CD8-positive, alpha-beta memory T cell (primary cell): ENCODE results near the gene RNFT2. TPM values are rescaled to one million over a fixed set of nuclear protein-coding genes. Genes with fewer than 3 reads are reported as not detected.
A peak's percentile ranks its signal among the peaks of the same experiment; 100 is the strongest.

ENCODE experiments used
- CTCF ChIA-PET: fragments of 350-600 bp; sonication (Branson Sonifier 250); formaldehyde crosslinking; loops from one replicate; lab custom pipeline; 2021; ENCODE audit warnings: antibody characterized with exemption; lab: Charles Lee
- POLR2A ChIA-PET: fragments of 350-600 bp; sonication (Branson Sonifier 250); formaldehyde crosslinking; loops from one replicate; lab custom pipeline; 2021; ENCODE audit warnings: antibody characterized with exemption; lab: Charles Lee
- DNase-seq, 5 donors: peaks; one replicate each; pipeline versions ENCODE4 v3.0.0 to v3.0.0-alpha.2; 2020 to 2022; ENCODE audit warnings: mixed read lengths in 1 of 5
- H3K27ac ChIP-seq: one replicate; pipeline ENCODE4 v1.7.0; 2013; ENCODE audit warnings: low read depth, mild to moderate bottlenecking, low read length, moderate library complexity
- H3K27me3 ChIP-seq: 2 replicates; pipeline ENCODE4 v1.7.0; 2013; ENCODE audit warnings: low read length, mild to moderate bottlenecking; ENCODE audit not compliant: insufficient read depth, poor library complexity, severe bottlenecking
- H3K36me3 ChIP-seq: 2 replicates; pipeline ENCODE4 v1.7.0; 2013; ENCODE audit warnings: mild to moderate bottlenecking, low read length, moderate library complexity; ENCODE audit not compliant: insufficient read depth
- H3K4me1 ChIP-seq: 2 replicates; pipeline ENCODE4 v1.7.0; 2013; ENCODE audit warnings: mild to moderate bottlenecking, low read length, moderate library complexity; ENCODE audit not compliant: insufficient read depth
- H3K4me3 ChIP-seq: 2 replicates; pipeline ENCODE4 v1.7.0; 2013; ENCODE audit warnings: mild to moderate bottlenecking, low read length
- H3K9me3 ChIP-seq: 2 replicates; pipeline ENCODE4 v1.7.0; 2013; ENCODE audit warnings: mild to moderate bottlenecking, low read length
- H3K27ac Mint-ChIP-seq, 8 donors: one replicate each; pipeline ENCODE4 v1.8.0; 2020 to 2021; ENCODE audit warnings: mixed read lengths in 8 of 8, mild to moderate bottlenecking in 6 of 8, inconsistent platforms in 3 of 8, moderate library complexity in 3 of 8
- H3K27me3 Mint-ChIP-seq, 2 donors: one replicate each; pipeline ENCODE4 v1.8.0; 2020 to 2021; ENCODE audit warnings: mixed read lengths in 2 of 2, mild to moderate bottlenecking in 1 of 2, moderate library complexity in 1 of 2
- H3K36me3 Mint-ChIP-seq, 3 donors: one replicate each; pipeline ENCODE4 v1.8.0; 2020 to 2021; ENCODE audit warnings: mixed read lengths in 3 of 3, inconsistent platforms in 1 of 3, mild to moderate bottlenecking in 1 of 3
- H3K4me1 Mint-ChIP-seq, 3 donors: one replicate each; pipeline ENCODE4 v1.8.0; 2020 to 2021; ENCODE audit warnings: mixed read lengths in 3 of 3, inconsistent platforms in 1 of 3, mild to moderate bottlenecking in 1 of 3
- H3K4me3 Mint-ChIP-seq, 7 donors: one replicate each; pipeline ENCODE4 v1.8.0; 2020 to 2021; ENCODE audit warnings: mixed read lengths in 7 of 7, mild to moderate bottlenecking in 6 of 7, moderate library complexity in 4 of 7, inconsistent platforms in 2 of 7
- H3K9me3 Mint-ChIP-seq, 5 donors: one replicate each; pipeline ENCODE4 v1.8.0; 2020 to 2022; ENCODE audit warnings: mixed read lengths in 5 of 5, mild to moderate bottlenecking in 3 of 5, moderate library complexity in 2 of 5, inconsistent platforms in 1 of 5
- polyA plus RNA-seq: library from polyadenylated mRNA; unstranded; fragments of 300-500 nt; fragmentation: Illumina TruSeq; gene quantifications from one replicate; pipeline ENCODE4 v1.2.3, GENCODE V29; 2021
- total RNA-seq, 2 experiments: library from RNA; stranded (reverse); gene quantifications; one replicate each; pipeline ENCODE4 v1.2.3, GENCODE V29; 2021

The RNFT2 gene
- total and polyA plus RNA-seq, 3 experiments from 2014 or later: 1.8 to 15.8 (median 14.6) TPM

DNA sequence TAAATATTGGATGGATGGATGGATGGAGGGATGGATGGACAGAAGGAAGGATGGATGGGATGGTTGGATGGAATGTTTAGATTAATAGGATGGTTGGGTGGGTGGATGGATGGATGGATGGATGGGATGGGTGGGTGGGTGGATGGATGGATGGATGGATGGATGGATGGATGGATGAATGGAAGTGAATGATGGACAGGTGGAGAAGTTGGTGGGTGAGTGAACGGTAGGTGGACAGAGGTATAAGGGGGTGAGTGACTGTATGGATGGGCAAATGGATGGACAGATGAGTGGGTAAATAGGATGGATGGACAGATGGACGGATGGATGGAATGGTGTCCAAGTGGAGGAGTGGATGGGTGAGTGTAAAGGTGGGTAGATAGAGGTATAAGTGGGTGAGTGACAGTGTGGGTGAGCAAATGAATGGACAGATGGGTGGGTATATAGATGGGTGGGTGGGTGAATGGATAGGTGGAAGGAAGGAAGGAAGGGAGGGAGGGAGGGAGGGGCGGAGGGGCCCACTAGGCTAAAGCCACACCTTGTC lies 101.2 kb downstream of the RNFT2 start:
- Mint-ChIP-seq H3K36me3 (peaks cover 0 to 8% (median 4%) of the 10 kb centered on the region in 3 donors), H3K27ac (no peak overlapping the region), H3K4me1 (no peaks in the 10 kb centered on the region), H3K4me3 (no peak overlapping the region), H3K9me3 (peaks cover 0 to 3% (median 0%) of the 10 kb centered on the region in 5 donors), H3K27me3 (no peaks in the 10 kb centered on the region)
- H3K27me3 ChIP-seq: no peaks in the 10 kb centered on the region
- ChIA-PET CTCF (no interaction called here), POLR2A (no interaction called here)
- no peaks in the 10 kb centered on the region for H3K4me1 ChIP-seq
- no peaks in the 10 kb centered on the region for H3K9me3 ChIP-seq
- DNase-seq: no peak
- no peak overlapping the region for H3K4me3 ChIP-seq
- no peaks in the 10 kb centered on the region for H3K36me3 ChIP-seq
- H3K27ac ChIP-seq: no peak overlapping the region

DNA sequence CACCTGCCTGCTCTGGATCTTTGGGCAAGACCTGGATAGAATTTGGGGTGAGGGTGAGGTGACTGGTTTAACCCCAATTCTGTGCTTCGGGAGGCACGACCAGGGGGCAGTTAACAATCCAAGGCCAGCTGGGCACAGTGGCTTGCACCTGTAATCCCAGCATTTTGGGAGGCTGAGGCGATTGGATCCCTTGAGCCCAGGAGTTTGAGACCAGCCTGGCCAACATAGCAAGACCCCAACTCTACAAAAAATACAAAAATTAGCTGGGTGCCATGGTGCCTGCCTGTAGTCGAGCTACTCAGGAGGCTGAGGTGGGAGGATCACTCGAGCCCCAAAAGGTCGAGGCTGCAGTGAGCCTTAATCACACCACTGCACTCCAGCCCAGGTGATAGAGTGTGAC lies 105.0 kb downstream of the RNFT2 start:
- H3K4me1 ChIP-seq: no peaks in the 10 kb centered on the region
- Mint-ChIP-seq H3K27ac (no peak overlapping the region), H3K27me3 (no peaks in the 10 kb centered on the region), H3K4me1 (no peaks in the 10 kb centered on the region), H3K36me3 (peaks cover 0 to 4% (median 0%) of the 10 kb centered on the region in 3 donors), H3K9me3 (no peaks in the 10 kb centered on the region), H3K4me3 (no peak overlapping the region)
- no peaks in the 10 kb centered on the region for H3K27me3 ChIP-seq
- ChIA-PET CTCF (no interaction called here), POLR2A (no interaction called here)
- H3K4me3 ChIP-seq: no peak overlapping the region
- H3K36me3 ChIP-seq: no peaks in the 10 kb centered on the region
- H3K27ac ChIP-seq: no peak overlapping the region
- no peak for DNase-seq
- H3K9me3 ChIP-seq: no peaks in the 10 kb centered on the region

DNA sequence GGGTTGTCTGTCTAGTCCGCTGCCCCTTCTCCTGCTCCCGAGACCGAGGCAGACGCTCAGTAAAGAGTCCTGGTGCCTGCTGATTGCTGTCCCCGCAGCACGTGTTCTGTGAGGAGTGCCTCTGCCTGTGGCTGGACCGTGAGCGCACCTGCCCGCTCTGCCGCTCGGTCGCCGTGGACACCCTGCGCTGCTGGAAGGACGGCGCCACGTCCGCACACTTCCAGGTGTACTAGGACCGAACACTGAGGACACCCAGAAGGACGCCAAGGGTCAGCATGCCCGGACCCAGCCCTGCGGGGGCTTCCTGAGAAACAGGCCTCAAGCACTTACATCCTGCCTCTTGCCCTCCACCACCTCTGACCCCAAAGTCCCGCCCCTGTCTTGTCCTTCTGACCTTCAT lies 111.1 kb downstream of the RNFT2 start:
- Histone ChIP-seq H3K4me1 (no peaks in the 10 kb centered on the region), H3K9me3 (no peaks in the 10 kb centered on the region), H3K27me3 (no peaks in the 10 kb centered on the region), H3K36me3 (no peaks in the 10 kb centered on the region), H3K27ac (no peak overlapping the region), H3K4me3 (no peak overlapping the region)
- peaks cover 0 to 2% (median 0%) of the 10 kb centered on the region in 3 donors for H3K36me3 Mint-ChIP-seq
- no peak overlapping the region for H3K4me3 Mint-ChIP-seq
- H3K9me3 Mint-ChIP-seq: no peaks in the 10 kb centered on the region
- peaks cover 7 to 22% of the 10 kb centered on the region in 2 donors for H3K27me3 Mint-ChIP-seq
- CTCF ChIA-PET: no interaction called here
- H3K4me1 Mint-ChIP-seq: no peaks in the 10 kb centered on the region
- DNase-seq: no peak
- POLR2A ChIA-PET: no interaction called here
- H3K27ac Mint-ChIP-seq: no peak overlapping the region

DNA sequence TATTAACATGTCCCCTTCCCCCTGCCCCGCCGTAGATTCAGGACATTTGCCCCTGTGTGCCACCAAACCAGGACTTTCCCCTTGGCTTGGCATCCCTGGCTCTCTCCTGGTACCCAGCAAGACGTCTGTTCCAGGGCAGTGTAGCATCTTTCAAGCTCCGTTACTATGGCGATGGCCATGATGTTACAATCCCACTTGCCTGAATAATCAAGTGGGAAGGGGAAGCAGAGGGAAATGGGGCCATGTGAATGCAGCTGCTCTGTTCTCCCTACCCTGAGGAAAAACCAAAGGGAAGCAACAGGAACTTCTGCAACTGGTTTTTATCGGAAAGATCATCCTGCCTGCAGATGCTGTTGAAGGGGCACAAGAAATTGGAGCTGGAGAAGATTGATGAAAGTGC lies 114.2 kb downstream of the RNFT2 start:
- H3K9me3 Mint-ChIP-seq: peaks cover 0 to 4% (median 0%) of the 10 kb centered on the region in 5 donors
- H3K36me3 Mint-ChIP-seq: peaks cover 0 to 2% (median 0%) of the 10 kb centered on the region in 3 donors
- ChIA-PET POLR2A (no interaction called here), CTCF (no interaction called here)
- Histone ChIP-seq H3K9me3 (no peaks in the 10 kb centered on the region), H3K36me3 (no peaks in the 10 kb centered on the region), H3K27ac (no peak overlapping the region), H3K4me3 (no peak overlapping the region), H3K27me3 (no peaks in the 10 kb centered on the region), H3K4me1 (no peaks in the 10 kb centered on the region)
- H3K27ac Mint-ChIP-seq: no peak overlapping the region
- no peak overlapping the region for H3K4me3 Mint-ChIP-seq
- peaks cover 17 to 47% of the 10 kb centered on the region in 2 donors for H3K27me3 Mint-ChIP-seq
- no peaks in the 10 kb centered on the region for H3K4me1 Mint-ChIP-seq
- DNase-seq: no peak

DNA sequence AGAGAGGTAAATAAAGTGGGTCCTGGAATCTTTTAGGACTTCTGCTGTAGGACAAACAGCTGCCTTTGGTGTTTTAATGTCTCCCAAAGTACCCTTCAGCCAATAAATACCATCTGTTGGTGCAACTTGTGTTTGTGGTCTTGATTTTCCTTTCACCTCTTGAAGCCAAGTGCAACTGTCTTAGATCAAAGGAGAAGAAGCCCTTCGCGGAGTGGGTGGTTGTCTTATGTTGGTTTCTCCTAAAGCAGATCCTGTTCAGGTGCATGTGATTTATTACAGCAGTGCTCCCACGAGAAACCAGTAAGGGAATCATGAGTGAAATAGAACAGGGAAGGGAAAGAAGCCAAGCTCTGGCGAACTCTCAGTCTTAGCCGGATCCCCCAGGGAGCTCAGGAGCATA lies 115.4 kb downstream of the RNFT2 start:
- Mint-ChIP-seq H3K36me3 (no peaks in the 10 kb centered on the region), H3K27ac (no peak overlapping the region), H3K4me3 (no peak overlapping the region), H3K9me3 (peaks cover 0 to 6% (median 0%) of the 10 kb centered on the region in 5 donors), H3K27me3 (peaks cover 24 to 57% of the 10 kb centered on the region in 2 donors), H3K4me1 (no peaks in the 10 kb centered on the region)
- no peak overlapping the region for H3K27ac ChIP-seq
- H3K27me3 ChIP-seq: no peaks in the 10 kb centered on the region
- DNase-seq: no peak
- no peaks in the 10 kb centered on the region for H3K9me3 ChIP-seq
- CTCF ChIA-PET: no interaction called here
- no peaks in the 10 kb centered on the region for H3K36me3 ChIP-seq
- no peak overlapping the region for H3K4me3 ChIP-seq
- POLR2A ChIA-PET: no interaction called here
- no peaks in the 10 kb centered on the region for H3K4me1 ChIP-seq

DNA sequence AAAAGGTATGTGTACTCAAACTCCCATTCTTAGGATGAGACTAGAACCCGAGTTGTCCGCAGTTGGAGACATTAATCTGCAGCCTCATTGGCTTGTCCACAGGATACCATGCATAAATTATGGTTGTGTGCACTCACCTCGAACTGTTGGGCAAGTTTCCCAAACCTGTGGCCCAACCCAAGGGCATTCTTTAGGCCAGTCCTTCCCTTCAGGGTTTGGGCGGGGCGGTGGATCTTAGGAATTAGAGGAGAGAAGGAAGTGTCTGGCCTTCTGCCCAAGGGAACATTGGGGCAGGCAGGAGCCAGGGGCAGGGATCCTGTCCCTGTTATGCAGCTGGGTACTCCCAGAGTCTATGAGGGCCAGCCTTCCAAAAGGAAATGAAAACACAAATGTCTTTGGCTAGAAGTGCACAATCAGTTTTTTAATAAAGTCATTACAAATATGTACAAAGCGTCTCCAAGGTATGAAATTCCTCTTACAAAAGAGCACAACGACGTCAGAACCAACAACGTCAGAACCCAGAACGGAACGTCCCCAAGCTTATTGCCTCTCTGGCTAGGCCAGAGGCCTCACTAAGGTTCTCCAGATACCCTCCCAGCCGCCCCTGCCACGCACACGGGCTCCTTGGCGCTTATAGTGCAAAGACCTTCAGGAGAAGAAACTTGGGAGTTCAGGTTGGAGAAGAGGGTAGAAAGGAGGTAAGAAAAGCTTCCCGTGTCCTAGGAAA lies 117.8 kb downstream of the RNFT2 start:
- H3K27me3 Mint-ChIP-seq: peaks cover 30 to 71% of the 10 kb centered on the region in 2 donors
- Histone ChIP-seq H3K4me1 (no peaks in the 10 kb centered on the region), H3K9me3 (no peaks in the 10 kb centered on the region), H3K36me3 (no peaks in the 10 kb centered on the region), H3K27me3 (no peaks in the 10 kb centered on the region), H3K27ac (no peak overlapping the region), H3K4me3 (no peak overlapping the region)
- H3K36me3 Mint-ChIP-seq: no peaks in the 10 kb centered on the region
- POLR2A ChIA-PET: no interaction called here
- DNase-seq: no peak
- CTCF ChIA-PET: no interaction called here
- peak overlapping the region in 1 of 8 donors; percentile 25 for H3K27ac Mint-ChIP-seq
- no peak overlapping the region for H3K4me3 Mint-ChIP-seq
- H3K4me1 Mint-ChIP-seq: peaks cover 0 to 16% (median 7%) of the 10 kb centered on the region in 3 donors
- H3K9me3 Mint-ChIP-seq: peaks cover 0 to 6% (median 0%) of the 10 kb centered on the region in 5 donors

DNA sequence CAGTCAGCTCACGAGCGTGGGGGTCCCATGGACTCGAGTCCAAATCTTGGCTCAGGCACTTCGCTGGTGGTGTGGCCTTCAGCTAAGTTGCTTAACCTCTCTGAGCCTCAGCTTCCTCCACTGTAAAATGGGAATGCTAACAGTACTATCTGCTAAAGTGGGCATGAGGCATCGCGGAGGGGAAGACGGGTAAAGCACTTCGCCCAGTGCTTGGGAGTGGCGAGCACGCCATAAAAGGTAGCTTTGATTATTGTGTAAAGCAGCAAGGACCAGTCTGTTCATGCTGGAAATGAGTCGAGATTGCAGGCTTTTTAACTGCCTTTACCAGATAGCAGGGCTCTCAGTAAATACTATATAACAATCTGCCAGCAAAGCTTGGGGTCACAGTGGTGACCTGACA lies 118.6 kb downstream of the RNFT2 start:
- H3K4me1 ChIP-seq: peaks cover 5% of the 10 kb centered on the region
- no peak overlapping the region for H3K27ac ChIP-seq
- no peak overlapping the region for H3K4me3 Mint-ChIP-seq
- ChIA-PET CTCF (interaction anchor here (0.9 kb wide), 1 partner anchor 64 kb away, joined by 3 read pairs; no protein-coding TSS in a partner anchor), POLR2A (no interaction called here)
- H3K27me3 Mint-ChIP-seq: peaks cover 31 to 75% of the 10 kb centered on the region in 2 donors
- peaks cover 0 to 21% (median 13%) of the 10 kb centered on the region in 3 donors for H3K4me1 Mint-ChIP-seq
- peaks cover 0 to 6% (median 0%) of the 10 kb centered on the region in 5 donors for H3K9me3 Mint-ChIP-seq
- H3K9me3 ChIP-seq: no peaks in the 10 kb centered on the region
- H3K27me3 ChIP-seq: no peaks in the 10 kb centered on the region
- no peak overlapping the region for H3K4me3 ChIP-seq
- DNase-seq: no peak
- no peak overlapping the region for H3K27ac Mint-ChIP-seq
- no peaks in the 10 kb centered on the region for H3K36me3 ChIP-seq
- H3K36me3 Mint-ChIP-seq: no peaks in the 10 kb centered on the region

DNA sequence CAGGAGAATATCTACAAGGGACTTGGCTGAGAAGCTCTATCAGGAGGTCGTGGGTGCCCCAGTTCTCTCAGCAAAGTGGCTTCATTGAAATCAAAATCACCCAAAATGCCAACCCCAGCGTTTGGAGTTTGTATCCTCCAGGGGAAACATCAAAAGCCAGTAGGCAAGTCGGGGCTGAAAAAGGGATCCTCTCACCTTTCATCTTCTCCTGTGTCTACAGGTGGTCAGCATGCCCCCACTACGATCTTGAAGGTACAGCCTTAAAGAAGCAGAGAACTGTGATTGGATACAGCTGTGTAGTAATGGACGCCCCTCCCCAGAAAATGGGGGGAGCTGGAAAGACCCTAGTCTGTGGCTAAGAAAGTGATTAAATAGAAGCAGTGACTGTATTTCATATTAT lies 121.0 kb downstream of the RNFT2 start:
- Histone ChIP-seq H3K4me1 (peaks cover 5% of the 10 kb centered on the region), H3K27me3 (no peaks in the 10 kb centered on the region), H3K9me3 (no peaks in the 10 kb centered on the region), H3K27ac (no peak overlapping the region), H3K36me3 (no peaks in the 10 kb centered on the region), H3K4me3 (no peak overlapping the region)
- Mint-ChIP-seq H3K36me3 (no peaks in the 10 kb centered on the region), H3K4me1 (peaks cover 0 to 22% (median 13%) of the 10 kb centered on the region in 3 donors), H3K27me3 (peaks cover 25 to 72% of the 10 kb centered on the region in 2 donors), H3K4me3 (no peak overlapping the region), H3K9me3 (peaks cover 0 to 6% (median 0%) of the 10 kb centered on the region in 5 donors), H3K27ac (no peak overlapping the region)
- ChIA-PET CTCF (no interaction called here), POLR2A (no interaction called here)
- no peak for DNase-seq
